ENCODE data around the gene SYT1.

GRCh38 chr12:78959556-78959955, 95.0 kb downstream of the SYT1 start:
- TF ChIP-seq POLR2A (IDR thresholded peaks at IDR 0.05), result no peak
- TF ChIP-seq CTCF (IDR thresholded peaks at IDR 0.05), result no peak

Data from Peyer's patch (tissue), 4 donors.